Midbrain (tissue), 1 donor: ENCODE data around the gene SLC7A1.

Experiments
- DNase-seq: peaks from one replicate; lab custom pipeline; 2025; lab: John Stamatoyannopoulos, UW

Gene SLC7A1

DNA sequence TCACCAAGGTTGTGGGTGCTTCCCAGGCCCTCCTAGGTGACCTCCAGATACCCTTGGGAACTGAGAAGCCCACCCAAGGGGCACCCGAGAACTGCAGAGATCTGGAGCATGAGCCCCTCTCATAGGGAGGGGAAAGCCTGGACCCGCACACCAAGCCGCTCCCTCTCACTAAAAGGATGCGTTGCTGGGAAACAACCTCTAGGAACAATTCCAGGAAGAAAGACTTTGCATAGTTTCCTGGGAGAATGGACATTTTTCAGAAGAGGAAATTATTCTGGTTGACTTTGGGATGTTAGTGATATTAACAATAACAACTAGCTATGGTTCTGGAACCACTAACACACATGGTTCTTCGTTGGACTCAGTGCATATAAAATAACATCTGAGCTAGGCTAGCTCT lies 64.6 kb downstream of the SLC7A1 start:
- no peak for DNase-seq

DNA sequence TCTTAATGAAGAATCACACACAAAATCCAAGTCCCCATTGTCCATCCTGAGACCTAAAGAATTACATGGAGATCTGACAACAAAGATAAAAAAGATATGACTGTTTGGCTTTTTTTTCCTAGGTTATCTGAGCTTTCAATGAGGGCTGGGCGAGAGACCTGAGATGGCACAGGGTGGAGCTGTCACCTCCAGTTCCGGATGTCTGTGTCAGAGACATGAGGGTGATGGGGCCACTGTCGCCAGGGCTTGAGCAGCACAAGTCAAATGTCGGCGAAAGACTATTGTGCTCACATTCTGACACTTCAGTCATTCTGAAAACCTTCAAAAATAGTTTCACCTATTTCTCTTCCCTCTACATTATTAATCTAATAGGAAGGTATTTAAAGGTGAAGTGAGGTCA lies 65.7 kb downstream of the SLC7A1 start:
- DNase-seq: no peak

DNA sequence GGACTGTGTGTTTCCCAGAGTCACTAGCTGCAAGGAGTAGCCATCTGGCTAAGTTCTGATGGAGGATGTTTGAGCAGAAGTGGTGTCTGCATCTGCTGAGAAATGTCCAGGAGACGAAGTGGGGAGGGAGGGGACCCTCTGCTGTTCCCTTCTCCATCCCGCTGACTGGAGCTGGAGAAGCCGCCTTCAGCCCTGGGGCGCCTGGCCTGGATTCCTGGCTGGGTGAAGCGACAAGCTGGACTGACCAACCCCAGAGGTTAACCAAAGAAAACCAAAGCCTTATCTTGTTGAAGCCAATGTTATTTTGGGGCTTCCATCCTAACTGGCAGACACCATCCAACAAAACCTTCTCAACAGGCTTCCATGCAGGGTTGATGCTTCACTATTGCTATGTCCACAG lies 67.6 kb downstream of the SLC7A1 start:
- DNase-seq: no peak

DNA sequence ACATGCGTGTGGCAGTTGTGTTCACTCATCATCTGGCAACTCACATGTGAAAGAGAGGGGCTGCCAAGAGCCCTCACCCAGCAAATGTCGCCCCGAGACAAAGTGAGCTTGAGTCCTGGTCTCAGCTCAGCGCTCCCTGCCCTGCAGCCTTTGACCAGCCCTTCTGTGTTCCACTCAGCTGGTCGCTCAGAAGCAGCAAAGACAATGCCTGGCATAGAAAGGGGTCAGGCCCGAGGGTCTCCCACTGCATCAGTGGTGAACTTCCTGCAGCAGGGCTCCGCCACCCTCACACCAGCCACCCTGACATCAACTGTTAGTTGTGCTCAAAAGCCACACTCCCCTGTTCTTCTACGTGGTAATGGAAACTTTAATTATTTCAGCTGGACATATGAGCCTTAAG lies 68.0 kb downstream of the SLC7A1 start:
- no peak for DNase-seq

DNA sequence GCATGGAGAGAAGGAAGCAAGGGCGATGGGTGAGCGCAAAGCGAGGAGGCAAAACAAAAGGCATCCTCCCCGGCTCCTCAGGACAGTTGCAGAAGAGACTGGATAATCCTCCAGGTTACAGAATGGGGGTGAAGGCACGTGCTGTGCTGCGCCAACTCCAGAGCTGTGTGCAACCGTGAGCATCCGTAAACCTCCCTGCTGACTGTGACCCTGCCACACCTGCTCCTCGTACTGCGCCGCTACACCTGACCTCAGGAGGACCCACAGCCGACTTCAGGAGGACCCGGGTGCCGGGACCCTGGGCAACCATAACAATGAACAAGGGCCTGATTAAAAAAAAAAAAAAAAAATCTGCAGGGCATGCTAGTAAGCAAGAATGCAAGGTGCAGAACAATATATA lies 68.7 kb downstream of the SLC7A1 start:
- DNase-seq: no peak

DNA sequence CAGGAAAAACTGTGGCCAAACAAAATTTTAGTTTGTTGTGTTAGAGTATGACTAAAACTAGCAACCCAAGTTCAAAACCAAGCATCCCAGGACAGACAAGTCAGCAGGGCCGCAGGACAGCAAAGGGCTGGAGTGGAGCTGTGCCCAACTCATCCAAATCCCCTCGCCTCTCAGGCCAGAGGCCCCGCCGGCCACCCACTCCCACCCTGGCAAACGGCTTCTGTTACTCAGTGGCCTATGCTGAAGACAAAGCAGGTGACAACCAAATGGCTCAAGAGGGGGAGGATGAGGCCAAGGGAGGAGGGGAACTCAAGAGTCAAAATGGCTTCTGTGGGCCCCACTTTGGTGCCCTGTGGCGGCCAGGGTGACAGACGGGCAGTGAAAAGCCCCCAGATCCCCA lies 69.7 kb downstream of the SLC7A1 start:
- no peak for DNase-seq

DNA sequence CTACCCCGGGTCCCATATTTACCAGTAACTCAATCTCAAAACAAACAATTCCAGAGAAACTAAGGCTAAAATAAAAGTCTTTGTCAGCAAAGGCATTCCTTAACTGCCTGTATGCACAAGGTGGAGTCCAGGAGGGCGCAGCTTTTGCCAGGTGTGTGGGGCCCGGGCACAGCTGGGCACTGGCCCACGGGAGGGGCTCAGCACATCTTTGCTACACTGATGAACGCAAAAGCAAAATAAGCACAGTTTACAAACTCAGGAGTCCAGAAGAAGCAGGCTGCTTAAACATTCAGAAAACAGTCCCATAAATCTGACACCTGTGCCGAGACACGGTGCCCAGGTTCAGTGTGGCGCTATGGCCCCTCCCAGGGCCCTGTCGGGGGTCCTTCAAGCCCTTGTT lies 70.8 kb downstream of the SLC7A1 start:
- no peak for DNase-seq

DNA sequence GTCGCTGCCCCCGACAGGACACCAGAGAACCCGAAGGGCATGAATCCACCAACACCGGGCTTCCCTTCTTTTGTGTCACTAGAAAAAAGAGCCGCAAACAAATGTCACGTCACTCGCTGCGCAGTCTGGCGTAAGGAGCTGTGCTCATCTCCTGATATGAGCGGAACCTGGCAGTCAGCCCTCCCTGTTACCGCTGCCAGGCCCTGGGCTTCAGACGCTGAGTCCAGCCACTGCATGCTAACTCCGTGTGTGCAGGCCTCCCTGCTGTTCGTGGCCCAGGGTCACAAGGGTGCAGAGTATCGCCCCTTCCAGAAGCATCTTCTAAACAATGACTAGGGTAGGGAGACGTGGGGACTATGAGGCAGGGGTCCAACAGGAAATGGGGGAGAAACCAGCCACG lies 71.3 kb downstream of the SLC7A1 start:
- no peak for DNase-seq

DNA sequence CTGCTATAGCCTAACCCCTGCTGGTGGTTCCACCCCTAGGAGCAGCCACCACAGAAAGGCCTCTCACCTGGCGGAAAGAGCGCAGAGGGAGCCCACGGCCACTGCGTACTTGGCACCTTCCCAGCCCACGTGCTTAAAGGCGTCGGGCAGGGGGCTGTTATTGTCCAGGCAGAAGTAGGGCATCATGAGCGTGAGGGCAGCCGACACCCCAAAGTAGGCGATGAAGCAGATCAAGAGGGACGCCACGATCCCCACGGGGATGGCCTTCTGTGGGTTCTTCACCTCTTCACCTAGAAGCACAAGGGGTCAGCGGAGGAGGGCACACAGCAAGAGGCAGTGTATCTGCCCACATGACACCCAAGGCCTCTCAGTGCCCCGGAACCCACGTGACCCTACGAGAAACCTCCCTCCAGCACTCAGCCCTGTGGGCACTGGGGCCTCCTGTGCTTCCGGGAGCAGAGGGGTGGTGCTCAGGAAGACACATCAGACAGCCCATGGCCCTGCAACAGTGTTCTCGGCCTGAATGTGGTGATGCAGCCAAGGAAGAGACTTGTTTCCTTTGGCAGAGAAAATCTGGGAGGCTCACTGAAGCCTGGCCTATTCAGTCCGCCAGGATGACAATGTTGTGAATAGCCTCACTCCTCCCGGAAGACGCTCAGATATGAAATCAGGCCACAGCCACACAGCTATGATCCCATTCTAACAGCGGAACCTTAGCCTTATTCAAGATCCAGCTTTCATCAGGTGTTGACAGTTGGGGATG lies 72.1 kb downstream of the SLC7A1 start:
- DNase-seq: no peak

DNA sequence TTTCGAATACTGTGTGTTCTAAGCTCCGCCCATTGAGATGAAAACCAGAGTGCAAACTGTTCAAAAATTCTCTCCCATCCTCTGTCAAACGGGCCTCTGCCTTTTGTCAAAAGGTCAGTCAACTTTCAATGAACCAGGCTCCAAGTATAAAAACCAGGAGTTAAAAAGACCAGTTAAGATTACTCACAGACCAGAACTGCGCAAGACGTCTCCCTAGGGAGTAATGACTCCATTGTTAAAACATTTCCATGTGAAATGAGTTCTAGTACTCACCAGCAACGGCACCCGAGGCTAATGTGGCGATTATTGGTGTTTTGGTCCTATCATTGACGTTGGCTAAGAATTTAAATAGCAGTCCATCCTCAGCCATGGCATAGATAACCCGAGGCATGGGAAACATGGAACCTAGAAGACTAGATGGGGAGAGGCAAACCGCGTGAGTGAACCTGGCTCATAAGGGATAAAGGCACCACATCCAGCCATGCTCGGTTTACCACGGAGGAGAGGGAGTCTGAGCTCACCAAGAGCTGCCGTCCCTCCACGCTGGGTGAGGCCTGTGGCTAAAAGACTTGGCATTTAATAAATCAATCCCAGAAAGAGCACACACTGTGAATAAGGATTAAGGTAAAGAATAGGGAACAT lies 73.3 kb downstream of the SLC7A1 start:
- DNase-seq: no peak

DNA sequence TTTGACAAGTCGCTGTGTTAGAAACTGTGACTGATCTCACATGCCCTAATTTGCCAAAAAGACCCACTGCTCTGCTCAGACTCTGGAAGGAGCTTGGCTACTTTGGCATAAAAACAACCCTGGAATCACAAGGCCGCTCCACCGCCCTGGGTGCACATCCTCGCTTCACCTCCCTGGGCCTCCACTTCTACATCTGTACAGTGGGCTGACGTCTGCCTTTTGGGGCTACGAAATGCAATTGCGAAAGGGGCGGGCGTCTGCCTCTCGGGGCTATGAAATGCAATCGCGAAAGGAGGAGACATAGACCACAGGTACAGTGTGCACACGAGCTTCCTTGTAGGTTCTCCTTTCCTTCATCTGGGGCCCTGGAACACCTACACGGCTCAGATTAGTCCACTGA lies 74.2 kb downstream of the SLC7A1 start:
- no peak for DNase-seq

DNA sequence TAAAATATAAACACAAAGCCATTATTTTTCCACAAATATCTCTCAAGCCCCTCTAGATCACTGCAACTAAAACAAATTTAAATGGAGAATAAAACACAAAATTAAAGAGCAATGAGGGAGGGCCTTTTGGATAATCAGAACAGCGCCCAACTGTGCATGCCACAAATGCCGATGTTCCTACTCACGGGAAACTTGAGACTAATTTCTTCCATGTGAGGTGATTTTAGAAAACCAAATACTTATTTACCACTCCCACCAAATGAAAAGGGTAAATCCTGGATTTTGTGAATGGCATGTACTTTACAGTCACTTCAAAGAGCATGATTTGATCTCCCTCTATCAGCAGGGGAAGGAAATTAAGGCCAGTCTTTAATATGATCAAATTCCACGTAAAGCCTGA lies 74.8 kb downstream of the SLC7A1 start:
- no peak for DNase-seq

DNA sequence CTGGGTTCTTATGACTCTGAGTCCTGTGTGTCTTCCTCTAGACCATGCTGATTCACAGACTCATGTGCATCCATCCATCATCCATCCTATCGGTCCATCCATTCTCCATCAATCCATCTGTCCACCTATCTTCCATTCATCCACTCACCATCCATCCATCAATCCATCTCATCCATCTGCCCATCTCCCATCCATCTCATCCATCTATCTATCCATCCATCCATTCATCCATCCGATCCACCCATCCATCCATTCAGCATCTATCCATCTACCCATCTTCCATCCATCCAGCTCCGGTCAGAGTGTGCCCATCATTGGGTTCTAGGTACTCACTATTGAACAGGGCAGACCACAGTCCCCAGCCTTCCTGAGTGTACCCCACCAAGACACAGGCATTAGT lies 75.6 kb downstream of the SLC7A1 start:
- DNase-seq: no peak

DNA sequence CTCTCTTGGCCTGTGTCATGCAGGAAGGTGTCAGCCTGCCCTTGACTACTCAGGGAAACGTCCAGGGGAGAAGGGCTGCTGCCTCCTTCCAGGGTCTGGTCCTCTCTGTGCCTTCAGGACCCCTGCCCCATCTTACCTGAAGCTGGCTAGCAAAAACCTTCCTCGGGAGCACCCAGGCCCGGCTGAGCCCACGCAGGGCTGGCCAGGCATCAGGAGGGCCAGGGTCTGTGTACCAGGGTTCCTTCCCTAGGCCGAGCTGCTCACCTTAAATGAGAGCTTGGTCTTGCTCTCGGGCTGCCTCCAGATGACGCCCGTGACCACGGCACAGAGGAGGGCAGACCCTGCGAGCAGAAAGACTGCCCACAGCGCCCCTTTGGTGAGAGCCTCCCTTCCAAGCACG lies 78.6 kb downstream of the SLC7A1 start:
- DNase-seq: no peak

DNA sequence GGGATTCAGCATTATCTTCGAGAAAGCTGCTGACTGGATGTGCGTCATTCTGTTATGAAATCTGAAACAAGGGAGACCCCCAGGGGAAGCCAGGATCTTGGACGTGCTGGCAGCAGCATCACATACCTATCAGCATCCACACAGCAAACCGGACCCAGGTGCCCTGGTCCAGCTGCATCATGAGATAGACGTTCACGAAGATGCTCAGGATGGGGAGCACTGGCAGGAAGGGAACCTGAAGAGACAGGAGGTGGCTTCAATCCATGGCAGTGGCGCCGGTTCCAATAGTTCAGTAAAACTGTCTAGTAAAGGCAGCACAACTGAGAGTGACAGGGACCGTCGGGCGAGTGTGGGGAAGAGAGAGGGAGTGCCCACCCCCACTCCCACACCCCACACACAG lies 79.5 kb downstream of the SLC7A1 start:
- DNase-seq: no peak

DNA sequence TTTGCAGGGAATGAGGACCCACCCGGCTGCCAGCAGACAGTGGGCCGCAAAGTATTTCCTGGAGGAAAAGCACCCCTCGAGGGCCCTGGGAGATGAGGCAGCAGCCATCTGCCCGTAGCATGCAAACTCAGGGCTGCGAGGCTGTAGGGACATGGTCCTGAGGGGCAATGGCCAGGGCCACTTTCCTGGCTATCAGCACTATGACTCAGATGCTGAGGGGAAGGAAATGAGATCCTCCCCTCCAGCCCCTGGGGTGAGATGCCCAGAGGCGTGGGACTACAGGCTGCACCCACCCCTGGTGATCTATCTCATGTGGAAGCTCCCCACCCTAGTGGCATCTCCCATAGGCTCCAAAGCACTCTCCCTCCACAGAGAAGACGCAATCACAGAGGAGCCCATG lies 80.1 kb downstream of the SLC7A1 start:
- DNase-seq: no peak

DNA sequence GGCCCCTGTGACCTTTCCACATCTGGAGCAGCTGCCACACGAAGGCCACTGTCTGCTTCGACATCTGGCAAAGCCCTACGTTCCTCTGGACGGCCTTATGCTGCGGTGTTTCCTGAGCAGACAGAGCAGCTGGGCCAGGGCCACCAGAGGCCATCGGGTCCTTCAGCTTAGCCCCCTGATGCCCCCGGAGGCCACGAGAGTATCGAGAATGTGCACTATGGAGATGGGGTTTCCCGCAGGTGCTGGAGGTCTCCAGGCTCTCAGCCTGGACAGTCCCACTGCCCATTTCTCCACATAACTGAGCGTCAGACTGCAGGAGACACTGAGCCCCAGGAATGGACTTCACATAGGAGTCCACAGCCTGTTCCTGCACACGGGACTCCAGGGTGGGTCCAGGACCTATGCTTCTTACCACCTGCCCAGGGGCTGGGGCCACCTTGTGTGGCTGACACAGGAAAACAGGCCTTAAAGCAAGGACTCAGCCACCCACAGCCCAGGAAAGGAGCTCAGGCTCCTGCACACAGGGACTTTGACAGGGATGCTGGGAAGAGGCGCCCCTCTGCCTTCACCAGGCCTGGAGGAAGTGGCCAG lies 80.7 kb downstream of the SLC7A1 start:
- no peak for DNase-seq

DNA sequence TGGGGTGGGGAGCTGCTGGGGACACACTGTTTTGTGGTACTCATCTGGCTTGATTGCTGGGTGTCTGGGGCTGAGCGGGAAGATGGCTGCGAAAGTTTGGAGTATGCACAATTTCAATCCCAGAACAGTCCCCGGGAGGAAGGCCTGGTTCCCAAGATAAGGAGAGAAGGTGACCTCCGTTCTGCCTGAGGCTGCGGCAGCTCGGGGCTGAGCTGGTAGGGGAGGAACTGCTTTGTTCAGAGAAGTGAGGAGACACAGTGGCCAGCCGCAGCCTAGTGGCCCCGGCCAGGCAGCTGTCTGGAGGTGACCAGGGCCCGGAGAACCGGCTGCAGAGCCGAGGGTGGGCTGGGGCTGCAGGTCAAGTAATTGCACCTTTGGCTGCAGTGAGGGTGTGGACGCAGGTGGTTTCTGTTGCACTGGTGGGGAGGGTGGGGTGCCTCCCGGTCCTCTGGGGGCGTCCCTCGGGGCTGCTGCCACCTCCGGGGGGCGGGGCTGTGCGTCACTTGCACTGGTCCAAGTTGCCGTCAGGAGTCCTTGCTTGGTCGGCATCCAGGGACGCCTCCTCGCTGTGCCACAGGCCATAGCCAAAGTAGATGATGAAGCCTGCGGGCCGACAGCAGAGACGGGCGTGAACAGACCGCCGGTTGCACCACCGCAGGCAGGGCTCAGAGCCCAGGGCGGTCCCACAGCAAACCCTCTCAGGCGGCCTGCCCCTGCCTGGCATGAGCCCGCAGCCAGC lies 81.3 kb downstream of the SLC7A1 start:
- DNase-seq: no peak

DNA sequence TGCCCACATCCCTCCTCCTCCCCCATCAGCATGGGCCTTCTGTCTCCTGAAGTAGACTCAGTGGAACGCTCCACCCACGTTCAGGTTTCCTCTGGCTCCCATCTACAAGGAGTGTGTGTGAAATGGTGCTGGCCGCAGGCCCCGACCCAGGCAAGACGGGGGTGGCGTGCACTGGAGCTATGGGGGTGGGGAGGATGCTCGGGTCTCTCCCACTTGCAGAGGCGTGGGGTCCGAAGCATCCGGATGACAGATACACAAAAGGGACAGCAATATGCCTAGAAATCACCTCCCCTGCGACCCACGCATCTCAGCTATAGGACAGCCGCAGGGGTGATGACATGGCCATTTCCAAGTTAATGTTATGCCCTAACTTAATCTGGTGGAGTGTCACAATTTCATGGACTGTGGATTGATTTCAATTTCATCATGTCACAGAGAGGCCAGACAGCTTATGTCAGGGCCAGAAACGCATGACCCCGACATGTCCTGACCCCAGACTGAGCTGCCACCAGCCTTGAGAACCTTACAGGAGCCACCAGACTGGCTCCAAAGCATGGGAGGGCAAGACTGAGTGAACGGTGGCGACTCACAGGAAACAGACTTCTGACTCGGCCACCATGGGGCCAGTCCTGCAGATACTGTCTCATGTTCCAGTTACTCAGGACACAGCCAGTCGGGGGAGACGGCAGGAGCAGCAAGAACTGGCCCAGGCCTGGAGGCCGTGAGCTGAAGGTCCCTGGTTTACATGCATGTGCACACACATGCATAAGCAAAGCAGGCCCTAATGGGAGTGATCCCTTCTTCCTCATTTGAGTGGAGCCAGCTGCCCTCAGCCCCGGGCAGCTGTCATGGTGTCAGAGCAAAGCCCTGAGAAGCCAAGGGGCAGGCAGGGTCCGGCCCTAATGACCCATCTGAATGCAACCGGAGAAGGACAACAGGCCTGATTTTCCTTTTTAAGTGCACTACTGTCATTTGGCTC lies 82.2 kb downstream of the SLC7A1 start:
- DNase-seq: no peak

DNA sequence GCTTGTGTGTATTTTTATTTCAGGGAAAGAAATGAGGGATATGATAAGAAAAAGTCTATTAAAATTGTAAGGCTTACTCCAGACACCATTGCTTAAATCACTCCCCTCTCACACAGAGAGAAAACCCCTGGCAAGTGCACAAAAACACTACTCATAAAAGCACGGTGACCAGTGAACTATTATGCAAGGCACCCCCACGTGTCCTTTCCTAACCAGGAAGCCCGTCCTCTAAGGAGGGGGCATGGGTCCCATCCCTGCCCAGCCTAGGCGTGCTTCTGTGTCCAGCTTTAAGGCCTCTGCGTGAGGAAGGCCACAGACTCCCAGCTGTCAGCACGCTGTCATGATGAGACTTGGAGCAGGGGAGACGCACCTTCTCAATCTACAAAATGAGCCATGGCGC lies 83.5 kb downstream of the SLC7A1 start:
- DNase-seq: no peak

DNA sequence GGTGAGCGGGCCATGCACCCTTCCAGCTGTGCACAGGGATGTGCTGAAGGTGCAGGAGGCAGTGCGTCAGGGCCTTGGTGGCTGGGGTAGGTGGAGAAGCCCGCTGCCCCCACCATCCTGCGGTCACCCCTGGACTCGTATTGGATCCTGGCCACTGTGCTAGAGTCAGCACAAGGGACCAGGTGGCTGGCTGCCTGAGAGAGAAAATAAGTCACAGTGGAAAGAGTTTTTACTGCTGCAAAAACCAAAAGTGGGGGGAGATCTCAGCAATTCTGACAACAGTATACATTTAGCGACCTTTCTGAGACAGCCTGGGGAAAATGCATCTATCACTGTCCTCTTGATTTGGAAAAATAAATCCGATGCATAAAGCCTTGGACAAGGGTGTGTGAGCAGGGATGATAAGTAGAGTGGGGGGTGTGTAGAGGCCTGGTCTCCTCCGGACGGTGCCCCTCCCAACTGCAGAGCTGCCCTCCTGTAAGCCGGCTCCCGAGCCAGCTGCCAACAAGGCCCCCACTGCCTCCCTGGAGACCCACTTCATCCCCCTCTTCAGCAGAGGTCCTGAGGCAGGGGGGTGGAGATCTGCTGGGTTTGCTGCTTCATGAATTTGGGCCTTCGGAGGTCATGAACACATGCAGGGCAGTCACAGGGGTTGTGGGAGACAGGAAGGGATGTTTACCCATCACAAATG lies 84.2 kb downstream of the SLC7A1 start:
- DNase-seq: no peak
